ENCODE results near the gene PTPN12.
"Not testable (repeated sequence)": the region's sequence is repeated elsewhere in the genome, so short reads cannot be mapped to it uniquely, and the experiment has no call there.

The PTPN12 gene

GRCh38 chr7:77537136-77537777 is at the start of gene PTPN12:
Gene PTPN12 (plus strand): TSS chr7:77537295. CDS start chr7:77537547, 252 bp downstream.
- Mint-ChIP-seq H3K27me3 (no peaks in the 10 kb centered on the region), H3K4me3 (peak within 1 kb of the TSS; percentile 96), H3K9me3 (no peaks in the 10 kb centered on the region), H3K27ac (peak within 1 kb of the TSS; percentile 84), H3K4me1 (peaks cover 21% of the 10 kb centered on the region), H3K36me3 (no peaks in the 10 kb centered on the region)

- Mint-ChIP-seq H3K36me3 (no peaks in the 10 kb centered on the region), H3K9me3 (peaks cover 8% of the 10 kb centered on the region)
Measured at GRCh38 chr7:77488986-77489385, 48.1 kb upstream of the PTPN12 start.

DNA sequence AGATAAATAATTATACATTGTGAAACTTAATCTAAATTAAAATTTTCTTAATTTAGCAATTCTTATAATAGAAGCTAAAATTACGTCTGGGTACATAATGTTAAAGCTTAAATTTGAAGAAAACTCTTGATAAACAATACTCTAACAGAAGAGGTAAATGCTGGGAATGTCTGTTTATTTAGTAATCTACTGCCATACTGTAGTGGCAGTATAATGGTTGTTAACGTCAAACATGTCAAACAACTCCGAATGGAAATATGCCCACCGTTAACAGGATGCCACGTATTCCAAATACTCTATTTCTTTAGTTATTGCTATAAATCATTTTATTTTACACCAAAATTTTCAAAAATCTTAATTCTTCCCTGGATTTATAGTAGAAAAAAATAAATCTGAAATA is 40.0 kb upstream of the PTPN12 start:
- Mint-ChIP-seq H3K27ac (no peak overlapping the region), H3K4me3 (no peak overlapping the region), H3K36me3 (no peaks in the 10 kb centered on the region), H3K4me1 (no peaks in the 10 kb centered on the region), H3K27me3 (peaks cover 2% of the 10 kb centered on the region), H3K9me3 (peaks cover 8% of the 10 kb centered on the region)

More at GRCh38 chr7:77488986-77489385, 48.1 kb upstream of the PTPN12 start:
- no peaks in the 10 kb centered on the region for H3K4me1 Mint-ChIP-seq
- no peaks in the 10 kb centered on the region for H3K27me3 Mint-ChIP-seq
- no peak overlapping the region for H3K27ac Mint-ChIP-seq
- no peak overlapping the region for H3K4me3 Mint-ChIP-seq

DNA sequence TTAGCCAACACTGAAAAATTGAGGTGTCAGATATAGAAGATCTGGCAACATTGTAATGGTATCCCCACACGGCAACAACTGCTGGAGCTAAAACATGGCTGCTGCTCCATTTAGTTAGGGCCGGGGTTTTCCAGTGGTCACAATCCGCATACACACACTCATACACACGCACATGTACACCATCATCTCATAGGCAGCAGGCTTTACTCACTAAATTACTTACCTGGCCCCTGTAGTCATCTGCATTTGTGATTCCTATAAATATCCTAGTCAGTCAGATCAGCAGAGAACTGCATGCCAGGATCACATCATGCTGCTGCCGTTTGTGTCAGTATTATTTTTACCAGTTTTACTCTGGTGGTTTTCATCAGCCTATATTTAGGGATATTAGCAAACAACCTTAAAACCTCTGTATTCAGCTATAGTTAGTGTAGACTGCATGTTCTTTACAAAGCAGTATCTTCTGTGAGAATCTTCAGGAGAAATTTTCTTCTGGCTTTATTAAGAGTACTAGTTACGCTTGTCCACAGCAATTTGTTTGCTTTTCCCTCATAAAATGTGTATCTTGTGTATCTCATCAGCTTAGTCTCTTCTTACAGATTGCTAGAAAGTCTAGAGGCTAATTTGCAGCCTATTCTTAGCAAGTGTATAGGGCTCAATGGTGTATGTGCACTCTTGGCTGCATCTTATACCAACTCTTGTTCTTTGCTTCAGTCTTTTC is 38.3 kb upstream of the PTPN12 start:
- H3K36me3 Mint-ChIP-seq = no peaks in the 10 kb centered on the region
- no peak overlapping the region for H3K27ac Mint-ChIP-seq
- no peaks in the 10 kb centered on the region for H3K4me1 Mint-ChIP-seq
- H3K27me3 Mint-ChIP-seq = peaks cover 2% of the 10 kb centered on the region
- H3K9me3 Mint-ChIP-seq = no peaks in the 10 kb centered on the region
- H3K4me3 Mint-ChIP-seq = no peak overlapping the region

- no peak overlapping the region for H3K27ac Mint-ChIP-seq
- no peaks in the 10 kb centered on the region for H3K9me3 Mint-ChIP-seq
- H3K4me3 Mint-ChIP-seq = no peak overlapping the region
- peaks cover 2% of the 10 kb centered on the region for H3K27me3 Mint-ChIP-seq
- no peaks in the 10 kb centered on the region for H3K4me1 Mint-ChIP-seq
- no peaks in the 10 kb centered on the region for H3K36me3 Mint-ChIP-seq
Measured at GRCh38 chr7:77501192-77501515, 35.9 kb upstream of the PTPN12 start.

DNA sequence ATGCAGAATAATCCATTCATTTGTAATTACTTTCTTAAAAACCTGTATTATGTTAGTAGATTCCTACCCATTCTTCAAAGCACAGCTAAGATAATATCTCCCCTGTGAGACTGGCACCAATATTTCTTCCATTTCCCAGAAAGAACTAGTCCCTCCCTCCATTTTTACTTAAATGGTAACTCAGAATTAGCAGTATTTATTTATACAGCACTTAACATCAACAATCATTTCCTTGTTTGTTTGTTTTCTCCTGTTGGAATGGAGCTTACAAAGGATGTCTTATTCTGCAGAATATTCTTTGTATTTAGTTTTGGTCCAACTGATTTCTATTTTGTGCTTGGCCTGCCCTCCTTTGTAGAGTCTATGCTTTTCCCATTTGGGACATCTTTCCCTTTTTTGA is 32.1 kb upstream of the PTPN12 start:
- Mint-ChIP-seq H3K27me3 (peaks cover 2% of the 10 kb centered on the region), H3K9me3 (no peaks in the 10 kb centered on the region), H3K4me1 (no peaks in the 10 kb centered on the region), H3K36me3 (no peaks in the 10 kb centered on the region), H3K4me3 (no peak overlapping the region), H3K27ac (no peak overlapping the region)

DNA sequence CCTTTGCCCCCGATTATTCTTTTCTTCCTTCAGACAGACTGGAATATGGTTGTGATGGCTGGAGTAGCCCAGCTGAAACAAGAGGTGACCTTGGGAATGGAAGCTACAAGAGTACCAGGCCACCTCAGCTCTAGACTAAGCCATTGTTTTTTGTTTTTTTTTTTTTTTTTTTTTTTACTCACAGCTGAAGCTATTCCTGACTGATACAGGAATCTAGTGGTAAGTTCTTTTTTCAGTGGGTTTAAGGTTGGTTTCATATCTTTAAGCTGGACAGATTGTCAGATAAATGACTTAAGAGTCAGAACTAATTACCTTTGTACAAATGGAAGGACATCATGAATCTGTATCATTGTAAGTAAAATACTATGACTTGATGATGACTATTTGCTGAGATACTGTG is 30.2 kb upstream of the PTPN12 start:
- Mint-ChIP-seq H3K9me3 (no peaks in the 10 kb centered on the region), H3K4me3 (no peak overlapping the region), H3K36me3 (no peaks in the 10 kb centered on the region), H3K4me1 (no peaks in the 10 kb centered on the region), H3K27ac (no peak overlapping the region), H3K27me3 (no peaks in the 10 kb centered on the region)

GRCh38 chr7:77513002-77513670 is 24.0 kb upstream of the PTPN12 start:
- H3K4me1 Mint-ChIP-seq, H3K4me3 Mint-ChIP-seq, H3K36me3 Mint-ChIP-seq, H3K27me3 Mint-ChIP-seq, H3K9me3 Mint-ChIP-seq, H3K27ac Mint-ChIP-seq: not testable (repeated sequence)

- no peaks in the 10 kb centered on the region for H3K9me3 Mint-ChIP-seq
- H3K36me3 Mint-ChIP-seq = no peaks in the 10 kb centered on the region
- no peaks in the 10 kb centered on the region for H3K4me1 Mint-ChIP-seq
- no peak overlapping the region for H3K4me3 Mint-ChIP-seq
- no peak overlapping the region for H3K27ac Mint-ChIP-seq
- H3K27me3 Mint-ChIP-seq = no peaks in the 10 kb centered on the region
Measured at GRCh38 chr7:77516085-77516484, 21.0 kb upstream of the PTPN12 start.

DNA sequence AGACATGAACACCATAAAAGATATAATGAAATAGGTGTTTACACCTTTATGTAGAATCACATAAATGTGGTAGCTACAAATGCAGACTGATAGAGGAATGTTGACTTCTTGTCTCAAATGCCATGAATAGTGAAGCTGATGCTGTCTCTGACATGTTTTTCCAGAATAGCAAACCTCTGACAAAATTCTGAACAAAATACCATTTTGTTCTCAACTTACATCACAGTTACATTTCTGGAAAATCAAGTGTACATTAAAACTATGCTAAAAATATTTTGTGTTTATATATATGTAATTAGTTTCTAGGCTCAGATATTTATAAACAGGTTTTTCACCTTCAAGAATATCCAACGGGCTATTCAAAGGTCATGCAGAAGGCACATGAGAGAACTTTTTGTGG is 16.8 kb upstream of the PTPN12 start:
- Mint-ChIP-seq H3K4me1 (no peaks in the 10 kb centered on the region), H3K36me3 (no peaks in the 10 kb centered on the region), H3K9me3 (no peaks in the 10 kb centered on the region), H3K27me3 (no peaks in the 10 kb centered on the region), H3K4me3 (no peak overlapping the region), H3K27ac (no peak overlapping the region)

GRCh38 chr7:77521537-77521936 is 15.6 kb upstream of the PTPN12 start:
- not testable (repeated sequence) for H3K36me3 Mint-ChIP-seq, H3K27ac Mint-ChIP-seq, H3K4me1 Mint-ChIP-seq, H3K4me3 Mint-ChIP-seq, H3K9me3 Mint-ChIP-seq, H3K27me3 Mint-ChIP-seq

DNA sequence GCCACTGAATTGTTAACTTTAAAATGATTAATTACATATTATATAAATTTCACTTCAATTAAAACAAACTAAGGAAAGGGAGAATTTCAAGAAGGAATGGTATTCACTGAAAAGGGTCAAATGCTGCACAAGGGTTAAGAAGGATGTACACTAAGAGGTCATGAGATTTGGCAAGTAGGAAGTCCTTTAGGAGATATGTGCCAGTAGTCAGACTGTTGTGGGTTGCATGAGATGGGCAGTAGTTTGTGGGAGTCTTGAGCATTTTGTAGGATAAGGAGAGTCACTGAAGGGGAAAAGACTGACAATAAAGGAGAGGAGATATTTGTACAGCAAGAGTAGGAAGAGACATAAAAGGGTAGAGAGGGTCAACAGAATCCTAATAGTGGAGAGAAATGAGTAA is 12.4 kb upstream of the PTPN12 start:
- Mint-ChIP-seq H3K9me3 (no peaks in the 10 kb centered on the region), H3K27ac (no peak overlapping the region)

DNA sequence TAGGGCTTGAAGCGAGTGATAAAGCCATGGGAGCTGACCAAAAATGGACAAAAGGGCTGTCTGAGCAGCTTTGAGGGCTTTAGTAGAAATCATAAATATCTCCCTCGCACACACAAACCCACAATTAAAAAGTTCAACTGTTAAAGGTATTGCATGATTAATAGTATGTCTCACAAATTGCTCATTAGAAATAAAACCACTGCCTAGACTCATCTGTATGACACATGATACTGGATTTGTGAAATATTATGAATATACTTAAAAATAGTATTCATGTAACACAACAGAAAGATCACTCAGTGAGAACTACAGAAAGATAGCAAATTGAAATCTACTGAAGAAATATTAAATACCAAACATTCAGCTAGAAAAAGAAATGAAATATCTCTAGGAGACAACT is 11.9 kb upstream of the PTPN12 start:
- Mint-ChIP-seq H3K4me3 (no peak overlapping the region), H3K27me3 (no peaks in the 10 kb centered on the region), H3K9me3 (no peaks in the 10 kb centered on the region), H3K27ac (no peak overlapping the region), H3K36me3 (no peaks in the 10 kb centered on the region), H3K4me1 (peaks cover 10% of the 10 kb centered on the region)

More for the DNA sequence above, 12.4 kb upstream of the PTPN12 start:
- Mint-ChIP-seq H3K4me3 (no peak overlapping the region), H3K4me1 (peaks cover 10% of the 10 kb centered on the region), H3K27me3 (no peaks in the 10 kb centered on the region), H3K36me3 (no peaks in the 10 kb centered on the region)

DNA sequence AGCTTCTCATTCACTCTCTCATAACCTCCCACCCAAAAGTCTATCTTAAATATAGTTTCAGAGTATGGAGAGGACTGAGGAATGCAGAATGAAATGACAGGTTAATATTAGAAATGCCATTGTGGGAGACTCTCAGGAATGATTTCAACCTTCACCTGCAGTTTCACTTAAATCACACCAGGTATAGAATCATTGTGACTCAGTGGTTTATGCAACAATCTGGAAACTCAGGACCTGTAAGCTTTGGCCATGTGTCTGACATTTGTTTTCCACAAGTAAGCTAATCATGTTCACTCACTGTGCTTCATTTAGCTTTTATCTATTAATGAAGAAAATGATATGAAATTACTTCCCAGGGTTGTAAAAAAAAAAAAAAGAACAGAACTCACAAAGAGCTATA is 8.7 kb upstream of the PTPN12 start:
- no peaks in the 10 kb centered on the region for H3K27me3 Mint-ChIP-seq
- no peak overlapping the region for H3K27ac Mint-ChIP-seq
- peaks cover 18% of the 10 kb centered on the region for H3K4me1 Mint-ChIP-seq
- no peaks in the 10 kb centered on the region for H3K36me3 Mint-ChIP-seq
- no peak overlapping the region for H3K4me3 Mint-ChIP-seq
- H3K9me3 Mint-ChIP-seq = no peaks in the 10 kb centered on the region

DNA sequence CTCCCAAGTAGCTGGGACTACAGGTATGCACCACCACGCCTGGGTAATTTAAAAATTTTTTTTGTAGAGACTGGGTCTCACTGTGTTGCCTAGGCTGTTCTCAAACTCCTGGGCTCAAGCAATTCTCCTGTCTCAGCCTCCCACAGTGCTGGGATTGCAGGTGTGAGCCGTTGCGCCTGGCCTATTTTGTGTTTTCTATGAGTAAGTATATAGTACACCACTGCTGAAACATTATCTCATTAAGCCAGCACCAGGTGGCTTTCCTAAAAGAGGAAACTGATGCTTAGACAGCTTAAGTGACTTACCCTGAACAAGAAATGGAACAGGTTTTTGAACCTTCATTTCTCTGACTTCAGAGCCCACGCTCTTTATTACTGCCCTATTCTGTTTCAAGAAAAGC is 7.8 kb upstream of the PTPN12 start:
- H3K9me3 Mint-ChIP-seq = no peaks in the 10 kb centered on the region
- no peak overlapping the region for H3K4me3 Mint-ChIP-seq
- H3K36me3 Mint-ChIP-seq = no peaks in the 10 kb centered on the region
- no peaks in the 10 kb centered on the region for H3K27me3 Mint-ChIP-seq
- H3K4me1 Mint-ChIP-seq = peaks cover 18% of the 10 kb centered on the region
- no peak overlapping the region for H3K27ac Mint-ChIP-seq

- Mint-ChIP-seq H3K27me3 (no peaks in the 10 kb centered on the region), H3K4me1 (peaks cover 21% of the 10 kb centered on the region), H3K4me3 (no peak overlapping the region), H3K36me3 (no peaks in the 10 kb centered on the region), H3K9me3 (no peaks in the 10 kb centered on the region), H3K27ac (no peak overlapping the region)
Measured at GRCh38 chr7:77531038-77531437, 6.1 kb upstream of the PTPN12 start.
